ENCODE measurements around the gene NEUROG3.

The NEUROG3 gene

GRCh38 chr10:69573056-69573806 is at the start of gene NEUROG3:
TSS of gene NEUROG3 (minus strand) at chr10:69573422. CDS start at chr10:69573043, 379 bp downstream.
- peak; percentile 43 for DNase-seq

GRCh38 chr10:69620625-69621024 is 47.4 kb upstream of the NEUROG3 start:
- no peak for DNase-seq

GRCh38 chr10:69619626-69620025 is 46.4 kb upstream of the NEUROG3 start:
- no peak for DNase-seq

- no peak for DNase-seq
These were observed 45.5 kb upstream of the NEUROG3 start for GRCh38 chr10:69618746-69619145.

GRCh38 chr10:69616358-69616757 is 43.1 kb upstream of the NEUROG3 start:
- no peak for DNase-seq

GRCh38 chr10:69614130-69614529 is 40.9 kb upstream of the NEUROG3 start:
- no peak for DNase-seq

- DNase-seq, result no peak
These were observed 39.5 kb upstream of the NEUROG3 start for GRCh38 chr10:69612760-69613159.

GRCh38 chr10:69609077-69609476 is 35.9 kb upstream of the NEUROG3 start:
- no peak for DNase-seq

- no peak for DNase-seq
These were observed 27.6 kb upstream of the NEUROG3 start for GRCh38 chr10:69600761-69601330.

- DNase-seq, result no peak
These were observed 15.1 kb upstream of the NEUROG3 start for GRCh38 chr10:69588358-69588757.

GRCh38 chr10:69584624-69585023 is 11.4 kb upstream of the NEUROG3 start:
- no peak for DNase-seq

GRCh38 chr10:69583106-69583505 is 9.9 kb upstream of the NEUROG3 start:
- no peak for DNase-seq

- DNase-seq, result no peak
These were observed 7.2 kb upstream of the NEUROG3 start for GRCh38 chr10:69580435-69580834.

- no peak for DNase-seq
These were observed 6.3 kb upstream of the NEUROG3 start for GRCh38 chr10:69579464-69580060.

- no peak for DNase-seq
These were observed 5.3 kb upstream of the NEUROG3 start for GRCh38 chr10:69578508-69578991.

GRCh38 chr10:69577268-69578232 is 4.3 kb upstream of the NEUROG3 start:
- DNase-seq, result peak; percentile 75

- no peak for DNase-seq
These were observed 3.3 kb upstream of the NEUROG3 start for GRCh38 chr10:69576334-69577011.

GRCh38 chr10:69575164-69575722 is 2.0 kb upstream of the NEUROG3 start:
- no peak for DNase-seq

GRCh38 chr10:69574571-69574978 is 1.4 kb upstream of the NEUROG3 start:
- DNase-seq, result no peak

- DNase-seq, result no peak
These were observed 815 bp downstream of the NEUROG3 start for GRCh38 chr10:69572159-69573055.

- no peak for DNase-seq
These were observed 1.5 kb downstream of the NEUROG3 start for GRCh38 chr10:69571618-69572158.

All from NCI-H1105 (cell line).